Activated CD4-positive, alpha-beta T cell treated with anti-CD3 and anti-CD28 coated beads for 48 hours (primary cell): ENCODE measurements around the gene IL16.

ENCODE experiments used
- DNase-seq: peaks from one replicate; pipeline ENCODE4 v3.0.0-alpha.2; 2020

The IL16 gene

DNA sequence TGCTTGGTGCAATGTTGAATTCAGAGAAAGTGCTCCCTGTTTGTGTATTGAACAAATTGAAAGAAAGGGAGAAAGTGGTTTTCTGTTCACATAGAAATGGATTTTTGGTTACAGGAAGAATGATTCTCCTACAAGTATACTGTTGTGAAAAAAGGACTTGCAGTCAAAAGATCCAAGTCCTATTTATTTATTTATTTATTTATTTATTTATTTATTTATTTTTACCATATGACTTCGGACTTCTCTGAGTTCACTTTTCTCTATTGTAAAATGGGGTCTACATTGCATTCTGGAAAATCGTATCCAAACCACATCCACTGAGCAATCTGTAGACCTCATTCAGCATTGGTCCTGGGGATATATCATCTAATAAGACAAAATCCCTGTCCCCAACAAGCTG, 81.2 kb downstream of the IL16 start:
- DNase-seq: no peak

- DNase-seq: no peak
These were observed 81.8 kb downstream of the IL16 start for GRCh38 chr15:81278306-81279029.

DNA sequence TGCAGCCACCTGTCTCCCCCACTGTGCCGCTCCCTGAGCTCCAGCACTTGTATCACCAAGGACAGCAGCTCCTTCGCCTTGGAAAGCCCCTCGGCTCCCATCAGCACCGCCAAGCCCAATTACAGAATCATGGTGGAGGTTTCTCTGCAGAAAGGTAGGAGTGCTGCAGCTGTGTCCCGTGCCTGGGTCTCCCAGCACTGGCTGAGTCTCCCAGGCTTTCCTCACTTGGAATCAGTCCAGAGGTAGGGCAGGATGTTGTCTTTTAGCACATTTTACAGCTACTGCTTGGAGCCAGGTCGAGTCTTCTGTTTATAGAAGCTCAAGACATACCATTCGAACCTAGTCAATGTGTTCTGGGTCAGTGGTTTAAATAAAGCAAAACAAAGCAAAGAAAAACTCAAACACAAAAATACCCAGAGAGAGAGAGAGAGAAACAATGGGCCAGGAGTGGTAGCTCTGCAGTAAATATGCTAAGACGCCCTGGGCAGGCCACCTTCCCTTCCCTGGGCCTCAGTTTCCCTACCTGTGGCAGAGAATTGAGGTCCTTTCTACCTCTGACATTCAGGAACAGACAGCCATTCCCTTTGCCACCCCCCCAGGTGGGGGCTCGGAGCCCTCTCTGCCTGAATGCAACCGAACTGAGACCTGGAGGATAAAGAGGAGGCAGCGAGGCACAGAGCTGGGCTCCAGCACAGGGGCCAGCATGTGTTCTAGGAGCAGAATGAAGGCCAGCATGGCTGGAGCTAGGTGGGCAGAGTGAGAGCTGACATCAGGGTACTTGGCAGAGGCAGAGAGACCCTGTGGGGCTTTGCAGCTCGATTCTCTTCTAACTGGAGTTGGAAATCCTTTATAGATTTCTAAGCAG, 83.2 kb downstream of the IL16 start:
- DNase-seq: no peak

DNA sequence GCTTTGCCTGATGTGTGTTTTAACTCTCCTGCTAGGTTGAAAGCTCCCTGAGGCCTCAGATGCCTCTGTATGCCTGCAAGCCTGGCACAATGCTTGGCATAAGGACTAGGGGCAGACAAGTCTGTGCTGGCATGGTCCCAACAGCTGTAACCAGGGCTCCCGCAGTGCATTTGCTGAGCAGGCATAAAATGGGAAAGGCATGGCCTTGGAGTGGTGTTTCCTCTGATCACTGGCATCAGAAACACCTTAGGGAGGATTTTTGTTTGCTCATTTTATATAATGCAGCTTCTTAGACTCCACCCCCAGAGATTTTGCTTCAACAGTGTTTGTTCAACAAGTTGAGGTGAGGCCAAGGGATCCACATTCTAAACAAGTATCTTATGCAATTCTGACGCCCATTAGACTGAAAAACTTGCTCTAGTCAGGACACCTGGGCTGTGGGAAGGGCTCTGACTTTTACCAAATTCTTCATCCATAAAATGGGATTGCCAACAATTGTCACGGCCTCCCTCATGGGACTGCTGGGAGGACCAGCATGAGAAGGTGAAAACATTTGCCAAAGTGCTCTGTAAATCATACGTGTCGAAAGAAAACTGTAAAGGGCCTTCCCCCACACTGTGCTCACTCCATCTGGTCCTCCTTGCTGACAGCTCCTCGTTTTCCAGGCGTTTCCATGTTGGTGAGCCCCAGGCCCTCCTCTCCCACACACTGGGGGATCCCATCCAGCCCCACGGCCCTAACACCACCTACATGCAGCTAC, 84.2 kb downstream of the IL16 start:
- no peak for DNase-seq

- no peak for DNase-seq
These were observed 84.7 kb downstream of the IL16 start for GRCh38 chr15:81281456-81281735.

DNA sequence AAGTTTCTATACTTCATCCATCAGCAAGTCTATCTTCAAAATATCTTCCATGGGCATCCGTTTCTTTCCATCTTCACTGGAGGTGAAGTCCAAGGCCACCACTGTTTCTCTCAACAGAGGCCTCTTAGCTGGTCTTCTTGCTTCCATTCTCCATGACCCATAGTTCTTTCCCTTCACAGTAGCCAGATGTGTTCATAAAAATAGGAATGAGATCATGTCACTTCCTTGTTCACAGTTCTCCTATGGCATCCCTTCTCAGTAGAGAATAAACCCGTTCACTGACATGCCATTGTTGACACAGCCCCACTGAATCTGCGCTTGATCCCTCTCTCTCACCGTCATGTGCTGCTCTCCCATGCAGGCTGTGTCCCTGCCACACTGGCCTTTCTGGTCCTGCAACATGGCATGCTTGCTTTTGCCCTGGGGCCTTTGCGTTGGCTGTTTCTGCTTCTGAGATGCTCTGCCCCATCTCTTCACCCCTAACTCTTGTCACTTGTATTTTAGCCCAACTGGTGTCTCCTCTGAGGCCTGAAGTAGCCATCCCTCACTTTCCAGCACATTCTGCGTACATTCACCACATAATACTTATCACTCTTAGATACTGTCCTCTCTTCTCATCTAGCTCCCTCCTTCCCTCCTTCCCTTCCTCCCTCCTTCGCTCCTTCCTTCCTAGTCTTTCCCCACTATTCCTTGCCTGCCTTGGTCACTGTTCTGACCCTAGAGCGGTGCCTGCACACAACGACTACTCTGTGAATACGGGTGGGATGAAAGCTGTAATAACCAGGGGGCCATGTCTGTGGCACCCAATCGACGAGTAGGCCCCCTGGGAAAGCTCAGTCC, 85.3 kb downstream of the IL16 start:
- no peak for DNase-seq

GRCh38 chr15:81282606-81282895, 85.9 kb downstream of the IL16 start:
- no peak for DNase-seq

- DNase-seq: no peak
These were observed 86.2 kb downstream of the IL16 start for GRCh38 chr15:81282911-81283310.

- no peak for DNase-seq
These were observed 87.8 kb downstream of the IL16 start for GRCh38 chr15:81284256-81285031.

- no peak for DNase-seq
These were observed 88.8 kb downstream of the IL16 start for GRCh38 chr15:81285461-81285860.

DNA sequence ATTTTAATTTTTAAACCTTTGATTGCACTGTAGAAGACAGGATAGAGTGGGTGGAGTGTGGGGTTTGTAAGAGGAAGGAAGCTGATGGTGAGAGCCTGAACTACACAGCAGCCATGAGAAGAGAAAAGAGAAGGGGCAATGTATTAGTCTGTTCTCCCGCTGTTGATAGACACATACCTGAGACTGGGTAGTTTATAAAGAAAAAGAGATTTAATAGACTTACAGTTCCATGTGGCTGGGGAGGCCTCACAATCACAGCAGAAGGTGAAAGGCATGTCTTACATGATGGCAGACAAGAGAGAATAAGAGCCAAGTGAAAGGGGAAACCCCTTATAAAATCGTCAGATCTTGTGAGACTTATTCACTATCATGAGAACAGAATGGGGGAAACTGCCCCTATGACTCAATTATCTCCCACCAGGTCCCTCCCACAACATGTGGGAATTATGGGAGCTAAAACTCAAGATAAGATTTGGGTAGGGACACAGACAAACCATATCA, 90.0 kb downstream of the IL16 start:
- DNase-seq: no peak

DNA sequence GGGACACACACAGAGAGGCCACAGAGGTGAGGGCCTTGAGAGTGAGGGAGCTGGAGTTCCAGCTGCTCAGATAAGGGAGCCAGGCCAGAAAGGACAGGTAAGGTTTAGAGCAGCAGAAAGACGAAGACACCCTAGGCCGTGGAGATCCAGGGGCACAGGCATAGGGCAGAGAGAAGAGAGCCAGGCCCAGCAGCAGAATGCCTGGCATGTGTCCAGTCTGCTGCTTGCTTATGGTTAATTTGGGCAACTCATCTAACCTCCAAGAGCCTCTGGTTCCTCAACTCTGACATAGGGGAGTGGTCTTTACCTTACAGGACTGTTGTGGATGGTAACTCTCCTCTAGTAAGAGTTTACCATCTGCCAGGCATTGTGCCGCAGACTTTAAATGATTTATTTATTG, 91.4 kb downstream of the IL16 start:
- DNase-seq: no peak

GRCh38 chr15:81288616-81289015, 91.9 kb downstream of the IL16 start:
- DNase-seq: no peak

DNA sequence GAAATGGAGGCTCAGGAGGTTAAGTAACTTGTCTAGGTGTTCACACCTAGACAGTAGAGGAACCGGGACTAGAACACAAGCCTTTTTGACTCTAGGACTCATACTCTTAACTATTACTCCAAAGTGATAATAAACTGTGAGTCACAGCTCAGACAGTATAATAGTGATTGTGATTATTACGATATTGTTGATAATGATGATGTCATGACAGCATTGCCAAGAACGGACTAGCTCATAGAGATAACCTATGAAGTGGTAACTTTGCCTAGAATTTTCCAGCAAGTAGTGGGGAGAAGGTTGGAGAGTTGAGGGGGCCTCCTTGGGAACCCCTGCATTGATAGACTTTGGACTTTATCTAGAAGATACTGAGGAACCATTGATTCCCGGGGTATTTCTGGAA, 93.2 kb downstream of the IL16 start:
- DNase-seq: no peak

- no peak for DNase-seq
These were observed 95.3 kb downstream of the IL16 start for GRCh38 chr15:81291916-81292522.

- peak; percentile 64 for DNase-seq
These were observed 95.9 kb downstream of the IL16 start for GRCh38 chr15:81292523-81293001.

DNA sequence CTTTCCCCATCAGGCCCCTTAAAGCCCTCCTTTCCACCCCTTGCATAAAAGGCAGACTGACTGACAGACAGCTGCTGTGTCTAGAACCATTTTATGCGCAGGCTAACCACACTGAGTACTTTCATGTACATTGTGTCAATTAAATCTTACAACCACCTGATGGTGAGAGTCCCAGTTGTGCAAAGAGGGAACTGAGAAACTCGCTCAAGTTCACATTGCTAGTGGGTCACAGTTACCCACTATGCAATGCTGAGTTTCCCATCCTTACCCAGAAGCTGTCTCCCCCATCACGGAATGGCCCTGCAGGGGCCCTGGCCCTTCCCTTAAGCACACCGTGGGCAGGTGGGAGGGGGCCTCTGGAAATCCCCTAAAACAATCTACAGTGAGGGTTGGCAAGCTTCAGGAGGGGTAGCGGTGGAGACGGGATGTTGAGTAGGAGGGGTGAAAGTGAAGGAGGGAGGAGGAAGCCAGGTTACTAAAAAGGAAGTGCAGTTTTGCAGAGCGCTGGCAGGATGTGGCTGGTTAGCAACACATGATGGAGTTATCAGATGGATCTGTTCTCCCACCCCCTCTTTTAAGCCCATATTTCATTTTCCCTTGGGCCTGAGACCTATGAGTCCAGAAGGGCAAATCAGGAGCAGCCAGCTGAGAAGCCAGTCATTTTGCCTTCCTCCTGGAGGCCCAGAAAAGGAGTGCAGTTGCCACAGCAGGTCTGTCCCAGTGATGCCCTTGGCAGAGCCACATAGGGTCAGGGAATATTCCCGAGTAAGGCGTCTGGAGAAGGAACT, 97.2 kb downstream of the IL16 start:
- peak; percentile 81 for DNase-seq

- DNase-seq: peak; percentile 50
These were observed 97.8 kb downstream of the IL16 start for GRCh38 chr15:81294516-81294880.

- no peak for DNase-seq
These were observed 98.9 kb downstream of the IL16 start for GRCh38 chr15:81295486-81296121.

DNA sequence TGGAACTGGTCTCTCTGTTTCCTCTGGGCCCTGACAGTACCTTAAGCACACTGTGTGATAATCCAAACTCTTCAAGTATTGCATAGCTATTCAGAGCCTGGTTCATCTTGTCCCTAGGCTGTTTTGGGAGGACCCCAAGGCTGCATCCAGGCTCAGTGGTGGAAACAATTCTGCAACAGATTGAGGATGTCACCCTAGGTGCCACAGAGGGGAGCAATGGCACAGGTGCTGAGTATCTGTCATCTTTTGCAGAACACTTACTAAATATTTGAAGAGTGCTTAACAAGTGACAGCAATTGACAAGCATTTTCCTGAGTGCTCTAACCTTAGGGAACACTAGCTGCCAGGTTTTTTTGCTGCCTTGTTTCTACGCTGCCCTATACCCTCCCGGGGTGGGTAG, 99.5 kb downstream of the IL16 start:
- DNase-seq: no peak
